ENCODE measurements around the gene FLOT1.
"Not testable (repeated sequence)": the region's sequence is repeated elsewhere in the genome, so short reads cannot be mapped to it uniquely, and the experiment has no call there.

The FLOT1 gene

DNA sequence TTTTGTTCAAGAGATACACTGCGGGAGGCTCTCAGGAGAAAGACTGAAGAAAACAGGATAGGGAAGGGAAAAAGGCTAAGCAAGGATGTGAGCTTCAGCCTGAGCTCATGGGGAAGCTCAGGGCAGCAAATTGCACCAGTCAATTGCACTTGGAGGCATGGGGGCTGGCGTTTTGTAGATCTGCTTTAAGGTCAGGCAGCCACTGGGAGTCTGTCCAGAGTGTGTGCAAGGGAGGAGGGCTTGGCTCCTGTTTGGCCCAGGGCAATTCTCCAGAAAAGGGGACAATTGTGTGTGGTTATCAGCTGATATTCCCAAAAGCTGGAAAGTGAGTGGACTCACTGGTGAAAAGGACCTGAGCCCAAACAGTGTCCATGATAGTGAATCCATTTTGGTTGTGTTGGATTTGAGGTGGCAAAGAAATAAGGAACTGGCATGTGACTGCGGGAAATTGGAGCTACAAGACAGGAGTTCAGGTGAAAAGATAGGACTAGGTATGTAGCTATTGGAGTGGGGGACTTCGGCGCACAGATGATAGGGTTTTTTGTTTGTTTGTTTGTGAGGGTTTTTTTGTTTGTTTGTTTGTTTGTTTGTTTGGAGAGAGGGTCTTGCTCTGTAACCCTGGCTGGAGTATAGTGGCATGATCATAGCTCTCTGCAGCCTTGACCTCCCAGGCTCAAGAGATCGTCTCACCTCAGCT lies 24.1 kb upstream of the FLOT1 start:
- DNase-seq (ENCODE audit: insufficient read length) (no peak), FAIRE-seq (no peak)
- TF ChIP-seq TAF1 (IDR thresholded peaks at IDR 0.05; ENCODE audit: borderline replicate concordance, low read depth, low read length) (no peak), POLR2AphosphoS5 (IDR thresholded peaks at IDR 0.05; ENCODE audit: low read depth, low read length) (no peak), POLR2A (IDR thresholded peaks at IDR 0.05; ENCODE audit: low read depth, low read length) (no peak)

DNA sequence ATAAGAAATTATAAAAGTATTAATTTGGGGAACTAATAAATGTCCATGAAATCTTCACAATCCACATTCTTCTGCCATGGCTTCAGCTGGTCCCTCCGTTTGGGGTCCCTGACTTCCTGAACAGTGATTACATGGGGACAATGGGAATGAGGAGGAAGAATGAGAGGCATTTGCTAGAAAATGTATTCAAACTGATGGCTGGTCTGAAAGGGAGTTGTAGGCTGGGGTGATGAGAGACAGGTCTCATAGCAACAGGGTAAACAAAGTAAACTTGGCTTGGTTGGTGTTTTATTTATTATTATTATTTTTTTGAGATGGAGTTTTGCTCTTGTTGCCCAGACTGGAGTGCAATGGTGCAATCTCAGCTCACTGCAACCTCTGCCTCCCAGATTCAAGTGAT lies 23.0 kb upstream of the FLOT1 start:
- not testable (repeated sequence) for FAIRE-seq; DNase-seq (ENCODE audit: insufficient read length)

DNA sequence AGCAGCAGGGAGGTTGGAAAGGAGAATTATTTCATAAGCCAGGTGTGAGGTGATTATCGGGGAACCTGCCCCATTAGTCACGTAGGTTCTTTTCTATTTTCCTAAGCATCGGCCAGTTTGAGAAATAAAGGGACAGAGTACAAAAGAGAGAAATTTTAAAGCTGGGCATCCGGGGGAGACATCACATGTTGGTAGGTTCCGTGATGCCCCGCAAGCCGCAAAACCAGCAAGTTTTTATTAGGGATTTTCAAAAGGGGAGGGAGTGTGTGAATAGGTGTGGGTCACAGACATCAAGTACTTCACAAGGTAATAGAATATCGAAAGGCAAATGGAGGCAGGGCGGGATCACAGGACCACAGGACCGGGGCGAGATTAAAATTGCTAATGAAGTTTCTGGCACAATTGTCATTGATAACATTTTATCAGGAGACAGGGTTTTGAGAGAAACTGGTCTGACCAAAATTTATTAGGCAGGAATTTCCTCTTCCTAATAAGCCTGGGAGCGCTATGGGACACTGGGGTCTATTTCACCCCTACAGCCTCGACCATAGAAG lies 22.1 kb upstream of the FLOT1 start:
- not testable (repeated sequence) for FAIRE-seq; DNase-seq (ENCODE audit: insufficient read length)

DNA sequence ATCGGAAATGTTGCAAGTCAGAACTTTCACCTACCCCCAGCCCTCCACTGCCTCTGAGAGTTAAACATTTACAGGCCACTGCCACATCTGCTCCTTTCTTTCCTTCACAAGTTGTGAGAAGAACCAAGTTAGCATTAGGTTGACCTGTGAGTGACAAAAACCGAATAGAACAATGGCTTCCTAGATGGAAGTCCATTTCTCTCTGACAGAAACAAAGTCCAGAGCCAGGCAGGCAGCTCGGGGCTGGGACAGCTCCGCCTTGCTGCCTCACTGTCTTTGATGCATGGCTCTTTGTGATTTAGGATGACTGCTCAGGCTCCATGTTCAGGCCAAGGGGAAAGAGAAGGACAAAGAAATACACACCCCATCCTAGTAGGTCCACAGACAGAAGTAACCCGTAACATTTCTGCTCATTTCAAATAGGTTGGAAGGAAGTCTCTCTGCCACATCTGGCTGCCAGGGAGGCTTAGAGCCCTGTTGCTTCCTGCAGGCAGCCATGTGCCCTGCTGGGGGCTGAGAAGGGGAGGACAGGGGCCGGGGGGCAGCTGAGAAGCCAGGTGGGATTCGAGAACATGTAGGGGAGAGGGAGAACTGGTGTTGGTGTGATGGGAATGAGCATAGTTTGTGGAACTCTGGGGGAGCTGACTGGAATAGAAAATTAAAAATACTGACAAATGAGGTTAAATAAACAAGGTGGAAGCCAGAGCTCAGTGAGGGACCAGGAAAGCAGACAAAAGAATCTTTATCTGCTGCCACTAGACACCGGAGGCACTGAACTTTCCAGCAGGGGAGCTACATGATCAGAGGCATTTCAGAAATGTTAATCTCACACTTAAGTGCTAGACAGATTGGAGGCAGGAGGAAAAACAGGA lies 21.4 kb upstream of the FLOT1 start:
- TF ChIP-seq POLR2AphosphoS5 (IDR thresholded peaks at IDR 0.05; ENCODE audit: low read depth, low read length) (no peak), TAF1 (IDR thresholded peaks at IDR 0.05; ENCODE audit: borderline replicate concordance, low read depth, low read length) (no peak), POLR2A (IDR thresholded peaks at IDR 0.05; ENCODE audit: low read depth, low read length) (no peak)
- no peak for DNase-seq (ENCODE audit: insufficient read length)
- FAIRE-seq, result no peak

DNA sequence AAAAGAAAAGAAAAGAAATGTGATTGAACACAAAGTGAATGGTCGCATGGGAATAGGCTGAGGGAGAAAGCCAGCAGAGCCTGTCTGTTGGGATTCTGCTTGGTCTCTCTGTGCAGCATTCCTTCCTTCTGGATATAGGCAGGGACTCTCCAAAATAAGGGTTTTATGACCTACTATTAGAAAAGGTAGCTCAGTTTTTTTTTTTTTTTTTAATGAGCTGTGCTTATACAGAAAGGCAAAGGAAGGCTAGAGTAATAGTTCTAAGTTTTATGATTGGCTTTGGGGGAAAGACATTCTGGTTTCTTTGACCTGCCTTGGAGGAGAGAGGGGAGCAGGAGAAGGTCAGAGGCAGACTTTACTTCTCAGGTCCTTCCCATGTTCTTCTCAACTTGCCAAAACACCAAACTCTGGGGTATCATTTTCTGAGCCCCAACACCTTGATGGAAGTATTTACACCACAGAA lies 20.7 kb upstream of the FLOT1 start:
- TF ChIP-seq POLR2A (IDR thresholded peaks at IDR 0.05; ENCODE audit: low read depth, low read length) (no peak), POLR2AphosphoS5 (IDR thresholded peaks at IDR 0.05; ENCODE audit: low read depth, low read length) (no peak), TAF1 (IDR thresholded peaks at IDR 0.05; ENCODE audit: borderline replicate concordance, low read depth, low read length) (no peak)
- no peak for DNase-seq (ENCODE audit: insufficient read length)
- no peak for FAIRE-seq

DNA sequence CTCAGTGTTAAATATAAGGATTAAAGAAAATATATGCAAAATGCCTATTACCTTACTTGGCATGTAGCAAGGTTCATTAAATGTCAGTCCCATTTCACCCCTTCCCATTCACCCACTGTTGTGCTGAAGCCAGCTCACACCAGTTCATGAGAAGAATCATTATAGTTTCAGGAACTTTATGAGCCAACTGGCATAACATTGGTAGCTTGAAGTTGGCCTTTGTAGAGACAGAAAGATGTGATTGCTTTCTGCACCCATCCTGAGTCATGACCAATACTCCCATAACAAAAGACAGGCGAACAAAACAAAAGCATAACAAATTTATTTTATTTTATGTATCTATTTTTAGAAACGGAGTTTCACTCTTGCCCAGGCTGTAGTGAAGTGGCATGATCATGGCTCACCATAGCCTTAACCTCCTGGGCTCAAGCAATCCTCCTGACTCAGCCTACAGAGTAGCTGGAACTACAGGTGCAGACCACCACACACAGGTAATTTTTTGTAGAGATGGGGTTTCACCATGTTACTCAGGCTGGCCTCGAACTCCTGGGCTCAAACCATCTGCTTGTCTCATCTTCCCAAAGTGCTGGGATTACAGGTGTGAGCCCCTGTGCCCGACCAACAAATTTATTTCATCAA lies 19.4 kb upstream of the FLOT1 start:
- FAIRE-seq (no peak), DNase-seq (ENCODE audit: insufficient read length) (no peak)
- TF ChIP-seq POLR2A (IDR thresholded peaks at IDR 0.05; ENCODE audit: low read depth, low read length), result no peak
- TF ChIP-seq POLR2AphosphoS5 (IDR thresholded peaks at IDR 0.05; ENCODE audit: low read depth, low read length), result no peak
- no peak for TF ChIP-seq TAF1 (IDR thresholded peaks at IDR 0.05; ENCODE audit: borderline replicate concordance, low read depth, low read length)

DNA sequence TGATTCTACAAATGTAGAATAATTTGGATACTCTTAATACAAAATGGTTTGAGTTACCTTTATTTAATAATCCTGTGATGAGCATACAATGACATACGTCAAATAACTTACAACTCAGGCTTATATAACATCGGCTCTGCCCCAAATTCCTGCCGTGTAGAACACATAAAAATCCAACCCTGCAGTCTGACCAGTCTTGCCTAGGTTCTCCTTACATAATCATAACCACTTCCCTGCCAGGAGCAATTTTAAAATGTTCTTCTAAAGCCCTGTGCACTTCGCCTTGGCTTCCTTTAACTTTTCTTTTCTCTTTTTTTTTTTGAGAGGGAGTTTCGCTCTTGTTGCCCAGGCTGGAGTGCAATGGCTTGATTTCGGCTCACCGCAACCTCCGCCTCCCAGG lies 18.1 kb upstream of the FLOT1 start:
- FAIRE-seq (no peak), DNase-seq (ENCODE audit: insufficient read length) (no peak)
- TF ChIP-seq POLR2AphosphoS5 (IDR thresholded peaks at IDR 0.05; ENCODE audit: low read depth, low read length) (no peak), TAF1 (IDR thresholded peaks at IDR 0.05; ENCODE audit: borderline replicate concordance, low read depth, low read length) (no peak), POLR2A (IDR thresholded peaks at IDR 0.05; ENCODE audit: low read depth, low read length) (no peak)

DNA sequence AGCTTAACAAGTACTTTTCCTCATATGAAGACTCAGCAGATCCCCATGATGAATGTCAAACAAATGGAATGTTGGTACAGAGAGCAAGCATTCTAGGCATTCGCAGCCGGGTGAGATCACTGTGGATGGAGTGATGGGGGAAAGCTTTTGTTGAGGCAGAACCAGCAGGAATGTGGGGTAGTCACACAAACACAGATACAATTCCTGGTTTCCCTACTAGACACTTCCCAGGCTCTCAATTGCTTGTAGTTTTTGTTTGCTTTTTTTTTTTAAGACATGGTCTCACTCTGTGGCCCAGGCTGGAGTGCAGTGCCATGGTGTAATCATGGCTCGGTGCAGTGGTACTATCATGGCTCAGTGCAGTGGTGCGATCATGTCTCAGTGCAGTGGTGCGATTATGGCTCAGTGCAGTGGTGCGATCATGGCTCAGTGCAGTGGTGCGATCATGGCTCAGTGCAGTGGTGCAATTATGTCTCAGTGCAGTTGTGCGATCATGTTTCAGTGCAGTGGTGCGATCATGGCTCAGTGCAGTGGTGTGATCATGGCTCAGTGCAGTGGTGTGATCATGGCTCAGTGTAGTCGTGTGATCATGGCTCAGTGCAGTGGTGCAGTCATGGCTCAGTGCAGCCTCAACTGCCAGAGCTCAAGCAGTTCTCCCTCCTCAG lies 17.2 kb upstream of the FLOT1 start:
- TF ChIP-seq POLR2A (IDR thresholded peaks at IDR 0.05; ENCODE audit: low read depth, low read length) (no peak), POLR2AphosphoS5 (IDR thresholded peaks at IDR 0.05; ENCODE audit: low read depth, low read length) (peak; percentile 45; the same call in 1 of the 2 replicates), TAF1 (IDR thresholded peaks at IDR 0.05; ENCODE audit: borderline replicate concordance, low read depth, low read length) (no peak)
- no peak for FAIRE-seq
- no peak for DNase-seq (ENCODE audit: insufficient read length)

DNA sequence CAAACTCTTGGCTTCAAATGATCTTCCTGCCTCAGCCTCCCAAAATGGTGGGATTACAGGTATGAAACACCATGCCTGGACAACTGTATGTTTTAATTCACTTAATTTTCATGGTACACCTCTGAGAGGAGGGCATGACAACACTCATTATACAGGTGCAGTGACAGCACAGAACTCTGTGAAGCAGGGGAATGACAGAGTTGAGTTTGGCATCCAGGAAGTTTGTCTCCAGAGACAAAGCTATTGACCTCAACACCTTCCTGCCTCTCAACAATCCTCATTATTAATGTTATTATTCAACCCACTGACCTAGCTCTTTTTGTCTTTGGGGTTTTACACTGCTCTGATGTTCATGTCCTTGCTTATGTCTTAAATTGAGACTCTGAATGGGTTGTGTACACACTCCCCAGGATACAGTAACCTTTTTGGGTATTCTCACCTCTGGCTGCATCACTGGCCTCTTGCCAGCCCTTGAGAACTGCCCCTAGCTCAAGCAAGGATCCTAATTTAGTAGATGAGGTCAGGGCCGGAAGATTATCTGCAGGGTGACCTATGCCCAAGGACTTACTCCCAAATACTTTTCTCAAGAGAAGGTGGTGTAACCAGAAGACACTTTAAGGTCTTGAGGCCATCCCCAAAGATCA lies 14.9 kb upstream of the FLOT1 start:
- DNase-seq (ENCODE audit: insufficient read length) (no peak), FAIRE-seq (no peak)
- TF ChIP-seq POLR2AphosphoS5 (IDR thresholded peaks at IDR 0.05; ENCODE audit: low read depth, low read length) (no peak), POLR2A (IDR thresholded peaks at IDR 0.05; ENCODE audit: low read depth, low read length) (no peak), TAF1 (IDR thresholded peaks at IDR 0.05; ENCODE audit: borderline replicate concordance, low read depth, low read length) (no peak)

DNA sequence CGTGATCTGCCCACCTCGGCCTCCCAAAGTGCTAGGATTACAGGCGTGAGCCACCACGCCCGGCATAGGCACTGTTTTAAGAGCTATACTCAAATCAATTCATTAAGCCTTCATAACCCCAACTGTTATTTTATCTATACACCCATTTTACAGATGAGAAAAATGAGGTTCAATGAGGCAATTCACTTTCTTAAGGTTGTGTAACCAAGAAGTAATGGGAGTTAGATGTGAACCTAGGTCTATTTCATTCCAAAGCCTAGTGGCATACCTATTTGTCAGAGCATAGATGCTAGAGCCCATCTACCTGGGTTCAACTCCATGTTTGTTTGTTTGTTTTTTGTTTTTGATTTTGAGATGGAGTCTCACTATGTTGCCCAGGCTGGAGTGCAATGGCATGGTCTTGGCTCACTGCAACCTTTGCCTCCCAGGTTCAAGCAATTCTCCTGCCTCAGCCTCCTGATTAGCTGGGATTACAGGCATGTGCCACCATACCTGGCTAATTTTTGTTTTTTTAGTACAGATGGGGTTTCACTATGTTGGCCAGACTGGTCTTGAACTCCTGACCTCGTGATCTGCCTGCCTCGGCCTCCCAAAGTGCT lies 14.0 kb upstream of the FLOT1 start:
- DNase-seq (ENCODE audit: insufficient read length); FAIRE-seq: not testable (repeated sequence)

DNA sequence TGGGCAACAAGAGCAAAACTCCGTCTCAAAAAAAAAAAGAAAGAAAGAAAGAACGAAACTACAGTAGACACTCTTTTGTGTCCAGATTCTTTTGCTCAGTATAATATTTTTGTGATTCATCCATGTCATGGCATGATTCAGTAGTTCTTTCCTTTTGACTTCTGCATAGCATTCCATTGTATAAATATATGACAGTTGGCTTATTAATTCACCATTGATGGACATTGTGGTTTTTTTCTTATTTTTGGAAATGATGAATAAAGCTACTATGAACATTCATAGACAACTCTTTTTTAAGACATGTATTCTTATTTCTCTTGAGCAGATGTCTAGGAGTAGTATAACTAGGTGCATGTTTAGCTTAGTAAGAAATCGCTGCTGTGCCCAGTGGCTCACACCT lies 12.1 kb upstream of the FLOT1 start:
- no peak for DNase-seq (ENCODE audit: insufficient read length)
- no peak for TF ChIP-seq POLR2A (IDR thresholded peaks at IDR 0.05; ENCODE audit: low read depth, low read length)
- no peak for FAIRE-seq
